ENCODE data around the gene DNASE1L1.

The DNASE1L1 gene

DNA sequence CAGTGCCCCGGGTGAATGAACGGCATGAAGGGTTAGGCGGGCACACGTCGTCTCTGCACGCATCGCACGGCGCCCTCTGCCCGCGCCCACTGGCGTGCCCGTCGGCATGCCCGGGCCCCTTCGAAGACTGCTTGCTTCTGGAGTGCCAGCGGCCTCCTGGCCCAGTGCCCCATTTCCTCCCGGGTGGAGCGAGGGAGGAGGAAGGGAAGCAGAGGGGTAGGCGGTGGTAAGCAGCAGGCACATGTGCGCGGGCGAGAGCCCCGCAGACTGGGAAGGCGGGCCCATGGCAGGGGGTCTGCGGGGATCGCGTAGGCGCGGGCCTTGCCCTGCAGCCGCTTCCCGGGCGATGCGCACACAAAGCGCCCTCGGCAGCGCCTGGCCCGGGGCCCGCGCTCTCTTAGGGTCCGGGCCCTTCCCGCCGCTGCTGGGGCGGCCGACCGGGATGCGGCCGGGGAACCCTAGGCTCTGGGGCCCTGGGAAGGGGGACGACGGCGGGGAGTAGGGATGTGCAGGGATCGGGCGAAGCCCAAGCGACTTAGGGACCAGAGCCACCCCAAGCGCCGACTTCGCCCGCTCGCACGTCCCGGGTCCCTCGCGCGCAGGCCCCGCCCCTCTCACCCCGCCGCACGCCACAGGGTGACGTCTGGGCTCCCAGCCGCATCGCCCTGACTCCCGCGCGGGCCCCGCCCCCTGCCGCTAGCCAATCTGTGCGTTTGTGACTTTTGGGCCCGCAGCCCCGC, 30.8 kb downstream of the DNASE1L1 start:
- peak; percentile 26; the same call in 1 of the 2 replicates for TF ChIP-seq NFIC (IDR thresholded peaks at IDR 0.05)
- TF ChIP-seq TCF12 (IDR thresholded peaks at IDR 0.05; ENCODE audit: low read depth), result no peak
- TF ChIP-seq MAX (IDR thresholded peaks at IDR 0.05), result peak; percentile 53
- TF ChIP-seq EGR1 (IDR thresholded peaks at IDR 0.05), result peak; percentile 38; the same call in 1 of the 2 replicates
- peak; percentile 46 for TF ChIP-seq TAF1 (IDR thresholded peaks at IDR 0.05; ENCODE audit: low read depth)
- TF ChIP-seq FOXM1 (IDR thresholded peaks at IDR 0.05; ENCODE audit: borderline replicate concordance, low read depth), result no peak

DNA sequence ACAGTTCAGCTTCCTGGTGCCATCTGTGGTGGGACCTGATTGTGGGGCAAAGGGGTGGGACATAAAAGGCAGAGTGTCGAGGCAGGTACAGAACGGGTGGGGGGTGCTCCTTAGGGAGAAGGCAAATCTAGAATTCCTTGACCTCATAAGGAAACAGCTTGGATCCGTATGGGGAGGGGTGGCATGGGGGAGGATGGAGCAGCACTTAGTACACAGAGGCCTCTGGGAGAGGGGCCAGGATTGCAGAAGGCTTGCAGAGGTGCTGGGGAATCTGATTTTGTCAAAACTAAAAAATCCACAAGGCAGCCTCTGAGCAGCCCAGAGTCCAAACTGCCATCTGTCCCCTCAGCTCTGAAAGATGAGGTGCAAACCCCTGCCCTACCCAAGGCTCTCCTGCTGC, 32.3 kb downstream of the DNASE1L1 start:
- TF ChIP-seq EGR1 (IDR thresholded peaks at IDR 0.05) (no peak), CREB1 (IDR thresholded peaks at IDR 0.05; ENCODE audit: low read depth) (no peak), ZBTB7A (IDR thresholded peaks at IDR 0.05; ENCODE audit: low read depth) (no peak), EP300 (IDR thresholded peaks at IDR 0.05; ENCODE audit: borderline replicate concordance) (no peak), CEBPB (IDR thresholded peaks at IDR 0.05) (no peak), MAX (IDR thresholded peaks at IDR 0.05) (no peak), TAF1 (IDR thresholded peaks at IDR 0.05; ENCODE audit: low read depth) (no peak), TEAD4 (IDR thresholded peaks at IDR 0.05) (no peak), RAD21 (IDR thresholded peaks at IDR 0.05; ENCODE audit: low read depth) (no peak), REST (IDR thresholded peaks at IDR 0.05; ENCODE audit: low read depth) (no peak), NFIC (IDR thresholded peaks at IDR 0.05) (no peak)

GRCh38 chrX:154375156-154375504, 33.9 kb downstream of the DNASE1L1 start:
- TF ChIP-seq RAD21 (IDR thresholded peaks at IDR 0.05; ENCODE audit: low read depth) (no peak), MAX (IDR thresholded peaks at IDR 0.05) (no peak), NFIC (IDR thresholded peaks at IDR 0.05) (no peak), TCF12 (IDR thresholded peaks at IDR 0.05; ENCODE audit: low read depth) (no peak), CEBPB (IDR thresholded peaks at IDR 0.05) (no peak), CREB1 (IDR thresholded peaks at IDR 0.05; ENCODE audit: low read depth) (no peak), FOXM1 (IDR thresholded peaks at IDR 0.05; ENCODE audit: borderline replicate concordance, low read depth) (no peak), ZBTB7A (IDR thresholded peaks at IDR 0.05; ENCODE audit: low read depth) (no peak), USF1 (IDR thresholded peaks at IDR 0.05) (no peak), REST (IDR thresholded peaks at IDR 0.05; ENCODE audit: low read depth) (no peak), TAF1 (IDR thresholded peaks at IDR 0.05; ENCODE audit: low read depth) (no peak), EP300 (IDR thresholded peaks at IDR 0.05; ENCODE audit: borderline replicate concordance) (no peak), TEAD4 (IDR thresholded peaks at IDR 0.05) (no peak), YY1 (IDR thresholded peaks at IDR 0.05; ENCODE audit: low read depth) (no peak)

DNA sequence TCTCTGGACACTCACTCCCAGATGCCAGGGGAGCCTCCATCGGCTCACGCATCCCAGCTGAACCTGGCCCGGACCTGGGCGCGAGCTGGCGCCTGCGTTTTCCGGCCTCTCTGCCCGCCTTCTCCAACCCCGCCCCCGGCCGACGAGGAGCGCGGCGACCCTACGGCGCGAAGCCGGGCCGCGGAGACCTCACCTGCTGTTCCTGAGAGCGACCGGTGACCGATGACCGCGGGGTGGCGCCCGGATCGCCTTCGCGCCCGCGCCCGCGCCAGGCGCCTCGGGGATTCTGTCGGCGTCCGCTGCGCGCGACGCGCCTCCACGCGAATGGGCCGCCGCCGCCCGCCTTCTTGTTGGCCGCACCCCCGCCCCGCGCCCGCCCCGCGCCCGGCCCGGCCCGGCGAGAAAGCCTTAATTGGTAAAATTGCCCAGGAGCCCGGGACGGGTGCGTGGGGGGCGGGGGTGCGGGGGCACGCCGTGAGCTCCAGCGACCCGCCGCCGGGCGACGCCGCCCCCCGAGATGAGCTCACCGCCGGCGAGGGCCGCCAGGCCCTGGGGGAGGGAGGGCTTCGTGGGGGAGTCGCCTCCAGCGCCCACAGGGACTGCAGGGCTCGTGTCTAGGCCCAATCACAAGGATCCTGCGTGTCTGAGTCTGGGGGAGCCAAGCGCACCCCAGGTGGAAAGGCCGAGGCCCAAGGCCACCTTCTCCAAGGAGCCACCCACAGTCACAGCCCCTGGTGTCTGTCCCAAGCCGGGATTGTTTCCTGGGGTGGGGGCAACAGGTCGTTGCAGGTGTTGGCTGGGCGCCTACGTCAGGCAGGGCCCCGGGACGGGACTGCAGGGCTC, 34.5 kb downstream of the DNASE1L1 start, which contains the start of gene FLNA:
TSS of gene FLNA (minus strand) at position 322 of the 843 bp plus-strand sequence. CDS start 3,389 bp downstream, outside the sequence.
- no peak for TF ChIP-seq EP300 (IDR thresholded peaks at IDR 0.05; ENCODE audit: borderline replicate concordance)
- peak; percentile 59; the same call in 1 of the 2 replicates for TF ChIP-seq MAX (IDR thresholded peaks at IDR 0.05)

DNA sequence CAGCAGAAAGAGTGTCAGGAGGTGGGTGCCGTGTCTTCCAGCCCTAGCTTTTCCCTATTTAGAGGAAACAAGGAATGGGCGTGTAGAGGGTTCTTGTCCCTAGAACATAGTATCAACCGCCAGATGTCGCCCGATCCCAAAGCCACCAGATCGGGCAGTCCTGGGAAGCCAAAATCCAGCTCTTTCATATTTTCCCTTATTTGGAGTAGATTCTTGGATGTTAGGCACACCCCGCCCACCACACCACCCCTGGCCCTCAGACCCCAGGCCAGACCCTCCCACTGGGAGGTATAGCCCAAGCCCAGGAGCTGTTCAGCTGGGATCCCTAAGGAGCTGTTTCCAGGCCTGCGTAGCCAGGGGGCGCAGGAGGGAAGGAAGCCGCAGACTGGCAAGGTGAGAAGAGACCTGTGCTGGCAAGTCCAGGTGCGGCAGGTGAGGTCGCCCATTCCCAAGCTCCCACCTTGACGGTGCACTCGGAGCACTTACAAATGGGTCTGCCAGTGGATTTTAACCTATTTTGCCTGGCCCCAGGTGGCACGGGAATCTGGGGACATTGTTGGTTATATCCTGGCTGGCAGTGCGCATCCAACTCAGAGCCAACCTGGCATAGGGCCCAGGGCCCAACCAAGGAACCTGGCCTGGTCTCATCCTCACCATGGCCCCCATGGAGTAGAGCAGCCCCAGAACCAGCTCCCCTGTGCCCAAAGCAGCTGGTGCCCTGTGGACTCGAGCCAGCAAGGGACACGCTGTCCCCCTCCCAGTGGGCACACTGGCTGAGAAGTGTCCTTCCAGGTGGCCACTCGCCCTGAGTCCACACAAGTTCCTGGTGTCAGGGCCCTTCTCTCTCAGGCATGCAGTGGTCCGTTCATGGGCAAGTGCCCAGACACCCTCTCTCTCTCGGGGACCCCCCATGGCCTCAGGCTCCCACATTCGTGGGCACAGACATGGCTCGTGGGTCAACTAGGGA, 35.4 kb downstream of the DNASE1L1 start:
- peak; percentile 27; the same call in 1 of the 2 replicates for TF ChIP-seq RAD21 (IDR thresholded peaks at IDR 0.05; ENCODE audit: low read depth)
- TF ChIP-seq TEAD4 (IDR thresholded peaks at IDR 0.05), result no peak
- no peak for TF ChIP-seq EP300 (IDR thresholded peaks at IDR 0.05; ENCODE audit: borderline replicate concordance)

Data from Ishikawa (cell line).